ENCODE data around the gene CPNE5. TPM values are rescaled to one million over a fixed set of nuclear protein-coding genes. Genes with fewer than 3 reads are reported as not detected.

The CPNE5 gene
- total and polyA plus RNA-seq, 2 of the 4 experiments (the other 2 are of a cell fraction) = 0.07 TPM; not detected in 1

GRCh38 chr6:36845233-36845632, 6.0 kb upstream of the CPNE5 start:
- ATAC-seq (ENCODE audit: low read depth) (no peak), DNase-seq (no peak)
- in situ Hi-C loops (cut with MboI; ENCODE audit: low sequenced_read_pairs) = no loop called here
- ChIA-PET POLR2A (ENCODE audit: unreplicated experiment) (no interaction called here), CTCF (no interaction called here)
- no peaks in the 10 kb centered on the region for H3K9me3 ChIP-seq (ENCODE audit: control insufficient read depth, insufficient read depth, low read length)
- H3K27ac ChIP-seq (ENCODE audit: insufficient read depth, low read length) = no peak overlapping the region
- H2BK15ac ChIP-seq (ENCODE audit: low read depth, low read length) = no peak overlapping the region
- H2AK5ac ChIP-seq (ENCODE audit: low read depth, low read length) = no peak overlapping the region
- no peak overlapping the region for H3K23ac ChIP-seq (ENCODE audit: low read depth, low read length)
- H3K56ac ChIP-seq (ENCODE audit: extremely low read depth, insufficient read depth, low read length) = no peak overlapping the region
- H3K4ac ChIP-seq (ENCODE audit: low read depth, low read length) = no peak overlapping the region
- no peak overlapping the region for H3K9ac ChIP-seq (ENCODE audit: low read depth, low read length)
- no peak overlapping the region for H2AK9ac ChIP-seq (replicated peaks; ENCODE audit: low read depth, low read length, poor library complexity)
- no peak overlapping the region for H2AFZ ChIP-seq (replicated peaks; ENCODE audit: low read length, poor library complexity)
- no peaks in the 10 kb centered on the region for H4K20me1 ChIP-seq (ENCODE audit: insufficient read depth, low read length)
- H3K4me3 ChIP-seq (ENCODE audit: insufficient read depth, low read depth, low read length) = no peak overlapping the region
- no peak overlapping the region for H2BK120ac ChIP-seq (ENCODE audit: low read depth, low read length)
- peaks cover 12% of the 10 kb centered on the region for H3K27me3 ChIP-seq (ENCODE audit: control insufficient read depth, insufficient read depth, low read length)
- no peaks in the 10 kb centered on the region; the same call in 1 of the 2 replicates for H3K9me1 ChIP-seq (ENCODE audit: insufficient read depth, low read length)
- dilution Hi-C loops (cut with HindIII; ENCODE audit: low sequenced_read_pairs, unreplicated experiment) = no loop called here
- no peak overlapping the region for H4K8ac ChIP-seq (ENCODE audit: low read depth in 2 of 2, low read length in 2 of 2)
- no peaks in the 10 kb centered on the region for H3K79me1 ChIP-seq (ENCODE audit: low read depth in 1 of 2, low read length in 2 of 2)
- no peak overlapping the region for H2BK20ac ChIP-seq (ENCODE audit: low read depth, low read length)
- no peak overlapping the region for H3K4me2 ChIP-seq (ENCODE audit: low read depth, low read length)
- H3K4me1 ChIP-seq (ENCODE audit: control insufficient read depth, insufficient read depth, low read length) = peaks cover 9% of the 10 kb centered on the region; the same call in 1 of the 2 replicates
- H3K18ac ChIP-seq (ENCODE audit: low read depth, low read length) = no peak overlapping the region
- no TSS peak for BruUV-seq (replicated peaks)
- H3K36me3 ChIP-seq (ENCODE audit: control insufficient read depth, insufficient read depth, low read length) = no peaks in the 10 kb centered on the region
- TF ChIP-seq SMC3 (IDR thresholded peaks at IDR 0.05; ENCODE audit: low read depth, low read length) (no peak), MXI1 (IDR thresholded peaks at IDR 0.05; ENCODE audit: borderline replicate concordance, low read depth, low read length) (no peak), NFE2L2 (IDR thresholded peaks at IDR 0.05; ENCODE audit: low read depth, low read length) (no peak), CTCF (conservative IDR thresholded peaks at IDR 0.05; ENCODE audit: low read depth, low read length) (no peak), MAFK (IDR thresholded peaks at IDR 0.05; ENCODE audit: low read depth, low read length) (no peak), RAD21 (IDR thresholded peaks at IDR 0.05; ENCODE audit: low read length) (no peak), CEBPB (IDR thresholded peaks at IDR 0.05; ENCODE audit: low read depth, low read length) (no peak), BHLHE40 (IDR thresholded peaks at IDR 0.05; ENCODE audit: low read depth, low read length) (no peak), CHD1 (IDR thresholded peaks at IDR 0.05; ENCODE audit: low read depth, low read length) (no peak), ELK1 (IDR thresholded peaks at IDR 0.05; ENCODE audit: borderline replicate concordance, low read depth, low read length) (no peak)
- H2BK5ac ChIP-seq (ENCODE audit: low read depth, low read length, poor library complexity, severe bottlenecking) = no peak overlapping the region
- H4K91ac ChIP-seq (ENCODE audit: insufficient read depth, low read depth, low read length) = no peak overlapping the region
- no peak overlapping the region for H4K5ac ChIP-seq (ENCODE audit: low read depth, low read length)
- intact Hi-C loops (cut with micrococcal nuclease) = no loop called here
- WGBS, 2 experiments (ENCODE audit: extremely low coverage in 2 of 2, insufficient read length in 1 of 2) = 92% methylated on average over 2 of the region's 4 CpGs; no CpG with 5 or more reads in 1 of the 2 experiments
- H3K14ac ChIP-seq (replicated peaks; ENCODE audit: low read depth, low read length) = no peak overlapping the region
